Activated CD8-positive, alpha-beta memory T cell treated with anti-CD3 and anti-CD28 coated beads, Interleukin-2, amount 10 ng/mL, durations not matched to agents 7 days and 5 days (primary cell): ENCODE data around the gene DLGAP1. TPM values are rescaled to one million over a fixed set of nuclear protein-coding genes. Genes with fewer than 3 reads are reported as not detected.
"Not testable (repeated sequence)": the region's sequence is repeated elsewhere in the genome, so short reads cannot be mapped to it uniquely, and the experiment has no call there.

Experiments
- ATAC-seq: fragments of 150-1000 bp; cut with Tn5 transposase; one replicate; pipeline ENCODE4 v1.10.0; 2021; ENCODE audit warnings: moderate library complexity
- CTCF ChIA-PET: fragments of 350-600 bp; sonication (Branson Sonifier 250); formaldehyde crosslinking; loops from one replicate; lab custom pipeline; 2021; ENCODE audit warnings: antibody characterized with exemption; lab: Charles Lee
- DNase-seq: peaks from one replicate; pipeline ENCODE4 v3.0.0-alpha.2; 2020
- H3K27ac Mint-ChIP-seq: one replicate; pipeline ENCODE4 v1.8.0; 2021; ENCODE audit warnings: mild to moderate bottlenecking, mixed read lengths
- H3K27me3 Mint-ChIP-seq: one replicate; pipeline ENCODE4 v1.8.0; 2021; ENCODE audit warnings: mixed read lengths
- H3K36me3 Mint-ChIP-seq: one replicate; pipeline ENCODE4 v1.8.0; 2021; ENCODE audit warnings: mild to moderate bottlenecking, mixed read lengths
- H3K4me1 Mint-ChIP-seq: one replicate; pipeline ENCODE4 v1.8.0; 2021; ENCODE audit warnings: mixed read lengths
- H3K4me3 Mint-ChIP-seq: one replicate; pipeline ENCODE4 v1.8.0; 2021; ENCODE audit warnings: mild to moderate bottlenecking, moderate library complexity, mixed read lengths
- H3K9me3 Mint-ChIP-seq: one replicate; pipeline ENCODE4 v1.8.0; 2022; ENCODE audit warnings: low read depth, mixed read lengths
- total RNA-seq, 2 experiments: library from RNA; stranded (reverse); gene quantifications; one replicate each; pipeline ENCODE4 v1.2.3, GENCODE V29; 2021

The DLGAP1 gene
- total RNA-seq, 2 experiments from 2014 or later = not detected

DNA sequence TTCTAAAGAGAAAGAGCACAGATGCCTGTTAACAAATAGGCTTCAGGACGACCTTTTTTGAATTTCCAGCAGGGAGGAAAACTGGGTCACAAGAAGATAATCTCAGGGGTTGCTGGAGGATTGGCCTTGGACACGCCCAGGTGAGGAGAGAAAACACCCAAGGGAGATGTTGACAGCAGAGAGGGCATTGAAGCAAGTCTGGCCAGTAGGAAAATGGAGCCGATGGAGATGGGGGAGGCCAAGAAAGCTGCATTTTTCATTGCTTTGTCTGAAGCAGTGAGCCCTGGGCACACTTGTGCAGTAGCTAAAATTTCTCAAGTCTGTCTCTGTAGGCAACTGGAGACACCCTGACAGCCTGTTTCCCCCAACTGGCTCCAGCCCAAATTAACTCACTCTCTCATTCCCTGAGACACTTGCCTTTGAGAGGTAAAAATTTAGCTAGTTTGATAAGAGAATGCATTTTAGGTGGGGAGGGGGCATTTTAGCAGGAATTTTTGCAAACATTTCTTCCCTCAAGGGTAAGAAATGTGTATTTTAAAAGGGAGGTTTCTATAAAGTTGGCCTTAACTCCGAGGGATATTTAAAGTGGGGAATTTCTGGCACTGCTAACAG is 839.6 kb downstream of the DLGAP1 start:
- Mint-ChIP-seq H3K4me1 (no peaks in the 10 kb centered on the region), H3K27ac (no peak overlapping the region), H3K27me3 (no peaks in the 10 kb centered on the region), H3K36me3 (no peaks in the 10 kb centered on the region), H3K9me3 (no peaks in the 10 kb centered on the region), H3K4me3 (no peak overlapping the region)
- no peak for DNase-seq
- CTCF ChIA-PET = no interaction called here
- no peak for ATAC-seq

DNA sequence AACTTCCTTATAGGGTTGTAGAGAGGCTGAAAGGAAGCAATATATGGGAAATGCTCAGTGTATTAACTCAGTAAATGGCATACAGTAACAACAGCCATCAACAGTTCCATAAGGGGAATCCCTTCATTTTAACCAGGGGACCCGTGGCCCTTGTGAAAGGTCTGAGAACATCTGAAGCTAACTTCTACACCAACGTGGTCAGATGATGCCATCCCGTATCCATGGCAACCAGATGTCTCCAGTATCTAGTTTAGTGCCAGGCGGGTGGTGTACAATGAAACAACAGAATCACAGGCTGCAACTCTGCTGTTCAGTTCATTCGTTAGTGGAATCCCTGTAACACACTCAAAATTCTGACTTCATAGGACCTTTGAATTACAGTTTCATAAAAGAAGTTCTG is 842.8 kb downstream of the DLGAP1 start:
- H3K9me3 Mint-ChIP-seq = no peaks in the 10 kb centered on the region
- no peak overlapping the region for H3K4me3 Mint-ChIP-seq
- CTCF ChIA-PET = interaction anchor here (1.1 to 1.7 kb wide), 3 partner anchors 21 to 315 kb away, joined by 3 to 4 read pairs (median 4); no protein-coding TSS in a partner anchor
- H3K27ac Mint-ChIP-seq = no peak overlapping the region
- peaks cover 12% of the 10 kb centered on the region for H3K36me3 Mint-ChIP-seq
- no peak for DNase-seq
- H3K27me3 Mint-ChIP-seq = no peaks in the 10 kb centered on the region
- peaks cover 8% of the 10 kb centered on the region for H3K4me1 Mint-ChIP-seq
- no peak for ATAC-seq

DNA sequence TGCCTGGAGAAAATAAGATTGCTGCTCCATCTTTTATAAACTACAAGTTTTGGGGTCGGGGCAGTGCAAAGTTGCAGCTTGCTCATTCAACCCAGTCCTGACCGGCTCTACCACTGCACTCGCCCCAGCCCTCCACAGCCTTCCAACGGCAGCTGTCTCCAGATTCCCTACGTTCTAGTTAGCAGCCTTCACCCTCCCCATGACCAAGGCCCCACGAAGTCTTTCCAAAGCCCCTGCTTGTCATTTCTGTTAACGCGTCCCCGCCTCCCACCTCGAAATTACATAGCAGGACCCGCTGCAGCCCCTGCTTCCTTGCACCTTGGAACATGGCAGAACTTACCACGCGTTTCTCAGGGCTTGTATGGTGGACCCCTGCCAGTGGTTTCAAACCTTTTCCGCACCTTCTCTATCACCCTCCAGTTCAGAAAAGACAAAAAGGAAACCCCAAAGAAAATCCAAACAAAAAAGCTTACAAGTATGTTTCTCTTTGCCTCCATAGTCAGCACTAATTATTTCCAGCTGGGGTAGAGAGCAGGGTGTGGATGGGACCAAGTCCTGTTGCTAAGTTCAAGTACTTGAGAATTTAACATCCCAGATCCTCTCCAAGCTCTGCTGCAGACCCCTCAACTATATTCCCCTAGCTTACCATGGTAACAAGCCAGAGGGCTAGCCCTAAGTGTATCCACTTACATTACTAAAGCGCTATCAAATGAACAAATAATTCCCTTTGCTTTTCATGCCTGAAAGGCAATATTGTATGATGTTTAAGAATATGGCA is 843.6 kb downstream of the DLGAP1 start:
- Mint-ChIP-seq H3K4me3 (no peak overlapping the region), H3K9me3 (no peaks in the 10 kb centered on the region), H3K36me3 (peaks cover 12% of the 10 kb centered on the region), H3K27me3 (no peaks in the 10 kb centered on the region), H3K27ac (no peak overlapping the region), H3K4me1 (peaks cover 9% of the 10 kb centered on the region)
- ATAC-seq (no peak), DNase-seq (no peak)
- CTCF ChIA-PET = interaction anchor here (1.1 to 1.7 kb wide), 3 partner anchors 22 to 314 kb away, joined by 3 to 4 read pairs (median 4); no protein-coding TSS in a partner anchor

DNA sequence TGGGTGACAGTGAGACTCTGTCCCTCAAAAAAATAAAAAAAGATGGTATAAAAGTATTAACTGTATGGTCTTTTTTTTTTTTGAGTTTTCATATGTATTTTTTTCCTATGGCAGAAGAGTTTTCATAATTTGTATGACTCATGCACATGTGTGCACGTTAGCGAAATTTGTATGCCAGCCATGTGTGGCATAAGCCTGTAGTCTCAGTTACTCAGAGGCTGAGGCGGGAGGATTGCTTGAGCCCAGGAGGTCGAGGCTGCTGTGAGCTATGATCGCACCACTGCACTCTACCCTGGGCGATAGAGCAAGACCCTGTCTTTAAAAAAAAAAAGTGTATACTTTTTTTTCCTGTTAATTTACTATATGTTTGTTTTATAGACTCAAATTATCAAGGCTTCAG is 844.3 kb downstream of the DLGAP1 start:
- no peak for DNase-seq
- no peak overlapping the region for H3K27ac Mint-ChIP-seq
- CTCF ChIA-PET = interaction anchor here (1.1 to 3.0 kb wide), 3 partner anchors 22 to 339 kb away, joined by 3 to 10 read pairs (median 4); no protein-coding TSS in a partner anchor
- H3K4me1 Mint-ChIP-seq = peaks cover 9% of the 10 kb centered on the region
- H3K36me3 Mint-ChIP-seq = peaks cover 12% of the 10 kb centered on the region
- no peaks in the 10 kb centered on the region for H3K27me3 Mint-ChIP-seq
- no peak for ATAC-seq
- no peaks in the 10 kb centered on the region for H3K9me3 Mint-ChIP-seq
- H3K4me3 Mint-ChIP-seq = no peak overlapping the region

DNA sequence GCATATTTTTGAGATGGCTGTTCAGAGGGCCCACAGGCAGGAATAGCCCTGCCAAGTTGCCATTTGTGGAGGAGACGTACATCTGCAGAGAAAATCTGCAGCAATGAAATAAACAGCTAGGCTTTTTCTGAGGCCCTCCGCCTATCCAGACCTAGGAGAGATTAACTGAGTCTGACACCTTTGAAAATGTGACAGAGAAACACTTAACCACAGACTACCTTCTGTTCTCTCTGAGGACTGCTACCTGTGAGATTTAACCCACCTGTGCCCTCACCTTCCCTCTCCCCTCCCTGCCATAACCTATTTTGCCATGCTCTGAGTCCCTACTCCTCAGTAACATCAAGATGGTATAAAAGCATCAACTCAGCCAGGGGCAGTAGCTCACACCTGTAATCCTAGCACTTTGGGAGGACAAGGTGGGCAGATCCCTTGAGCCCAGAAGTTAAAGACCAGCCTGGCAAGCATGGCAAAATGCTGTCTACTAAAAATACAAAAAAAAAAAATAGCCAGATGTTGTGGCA is 844.9 kb downstream of the DLGAP1 start:
- no peak overlapping the region for H3K4me3 Mint-ChIP-seq
- H3K27me3 Mint-ChIP-seq = no peaks in the 10 kb centered on the region
- CTCF ChIA-PET = interaction anchor here (1.1 to 3.0 kb wide), 2 partner anchors 56 to 339 kb away, joined by 3 to 10 read pairs; no protein-coding TSS in a partner anchor

DNA sequence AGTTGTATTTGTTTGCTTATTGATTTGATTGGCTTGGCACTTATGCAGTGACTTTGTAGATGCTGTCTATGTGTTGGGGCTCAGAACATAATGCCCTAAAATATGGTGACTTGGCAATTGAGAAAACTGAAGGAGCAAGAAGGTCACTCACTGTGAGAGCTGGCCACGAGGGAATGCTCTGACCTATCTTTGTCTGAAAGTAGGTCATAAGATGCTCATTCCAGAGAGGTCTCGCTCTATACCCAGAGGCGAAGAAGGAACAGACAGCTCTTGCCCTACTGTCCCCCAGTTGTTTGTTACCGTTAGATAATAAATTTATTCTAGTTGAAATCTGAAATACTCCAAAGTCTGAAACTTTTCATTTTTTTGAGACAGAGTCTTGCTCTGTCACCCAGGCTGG is 846.6 kb downstream of the DLGAP1 start:
- Mint-ChIP-seq H3K4me1 (peaks cover 9% of the 10 kb centered on the region), H3K36me3 (peaks cover 12% of the 10 kb centered on the region), H3K4me3 (no peak overlapping the region), H3K27me3 (no peaks in the 10 kb centered on the region), H3K27ac (no peak overlapping the region), H3K9me3 (no peaks in the 10 kb centered on the region)
- ATAC-seq = no peak
- CTCF ChIA-PET = interaction anchor here (0.6 to 3.0 kb wide), 5 partner anchors 9 to 228 kb away, joined by 3 to 10 read pairs (median 5); no protein-coding TSS in a partner anchor
- no peak for DNase-seq

More for the DNA sequence above, 844.9 kb downstream of the DLGAP1 start:
- Mint-ChIP-seq H3K36me3 (peaks cover 12% of the 10 kb centered on the region), H3K4me1 (peaks cover 9% of the 10 kb centered on the region), H3K27ac (no peak overlapping the region), H3K9me3 (no peaks in the 10 kb centered on the region)
- no peak for DNase-seq
- no peak for ATAC-seq

DNA sequence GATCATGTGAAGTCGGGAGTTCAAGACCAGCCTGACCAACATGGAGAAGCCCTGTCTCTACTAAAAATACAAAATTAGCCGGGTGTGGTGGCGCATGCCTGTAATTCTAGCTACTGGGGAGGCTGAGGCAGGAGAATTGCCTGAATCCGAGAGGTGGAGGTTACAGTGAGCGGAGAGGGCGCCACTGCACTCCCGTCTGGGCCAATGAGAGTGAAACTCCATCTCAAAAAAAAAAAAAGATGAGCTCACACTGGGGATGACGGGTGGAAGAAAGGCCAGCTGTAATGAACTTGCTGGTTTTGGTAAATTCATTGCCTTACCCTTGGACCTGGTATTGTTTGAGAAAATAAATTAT is 847.0 kb downstream of the DLGAP1 start:
- not testable (repeated sequence) for H3K27me3 Mint-ChIP-seq, H3K4me1 Mint-ChIP-seq, H3K4me3 Mint-ChIP-seq, DNase-seq, H3K27ac Mint-ChIP-seq, H3K9me3 Mint-ChIP-seq, ATAC-seq
- H3K36me3 Mint-ChIP-seq = peaks cover 12% of the 10 kb centered on the region
- CTCF ChIA-PET = interaction anchor here (0.6 to 3.0 kb wide), 5 partner anchors 9 to 227 kb away, joined by 3 to 10 read pairs (median 5); no protein-coding TSS in a partner anchor

DNA sequence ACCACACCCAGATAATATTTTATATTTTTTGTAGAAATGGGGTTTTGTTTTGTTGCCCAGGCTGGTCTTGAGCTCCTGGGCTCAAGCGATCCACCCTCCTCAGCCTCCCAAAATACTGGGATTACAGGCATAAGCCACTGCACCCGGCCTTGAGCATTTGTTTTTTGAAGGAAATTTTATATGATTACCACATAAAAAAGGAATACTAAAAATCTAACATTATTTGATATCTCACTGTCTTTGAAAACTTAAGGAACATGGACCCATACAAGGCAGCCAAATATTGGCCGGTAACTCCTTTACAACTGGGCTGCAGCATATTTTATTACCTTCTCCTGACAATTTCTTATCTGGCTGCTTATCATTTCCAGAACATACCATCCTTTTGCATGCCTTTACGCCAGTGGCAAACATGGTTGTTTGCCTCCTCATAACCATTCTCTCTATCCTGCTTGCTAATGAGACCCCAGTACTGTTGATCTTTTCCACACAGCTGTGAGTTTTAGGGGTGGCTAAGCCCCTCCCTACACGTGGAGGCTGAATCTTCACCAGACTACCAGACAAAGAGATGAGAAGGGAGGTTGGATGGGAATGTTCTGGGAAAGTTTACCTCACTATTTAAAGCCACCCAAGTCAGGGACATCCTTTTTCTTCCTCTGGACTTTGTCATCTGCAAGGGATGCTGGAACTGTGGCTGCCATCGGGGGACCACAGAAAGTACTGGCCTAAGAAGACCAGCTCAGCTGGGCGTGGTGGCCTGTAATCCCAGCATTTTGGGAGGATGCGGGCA is 847.6 kb downstream of the DLGAP1 start:
- peaks cover 9% of the 10 kb centered on the region for H3K4me1 Mint-ChIP-seq
- H3K27me3 Mint-ChIP-seq = no peaks in the 10 kb centered on the region
- no peak overlapping the region for H3K4me3 Mint-ChIP-seq
- ATAC-seq (no peak), DNase-seq (no peak)
- H3K27ac Mint-ChIP-seq = peak overlapping the region; percentile 24
- peaks cover 12% of the 10 kb centered on the region for H3K36me3 Mint-ChIP-seq
- no peaks in the 10 kb centered on the region for H3K9me3 Mint-ChIP-seq
- CTCF ChIA-PET = interaction anchor here (0.9 to 2.7 kb wide), 3 partner anchors 10 to 153 kb away, joined by 3 to 7 read pairs (median 3); no protein-coding TSS in a partner anchor

DNA sequence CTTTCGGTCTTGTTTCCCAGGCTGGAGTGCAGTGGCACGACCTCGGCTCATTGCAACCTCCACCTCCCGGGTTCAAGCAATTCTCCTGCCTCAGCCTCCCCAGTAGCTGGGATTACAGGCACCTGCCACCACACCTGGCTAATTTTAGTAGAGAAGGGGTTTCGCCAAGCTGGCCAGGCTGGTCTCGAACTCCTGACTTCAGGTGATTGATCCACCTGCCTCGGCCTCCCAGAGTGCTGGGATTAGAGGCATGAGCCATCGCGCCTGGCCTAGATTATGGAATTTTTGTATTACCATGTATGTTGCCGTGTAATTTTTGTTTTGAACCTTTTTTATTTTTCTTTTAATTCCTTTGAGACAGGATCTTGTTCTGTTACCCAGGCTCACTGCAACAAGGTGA is 848.2 kb downstream of the DLGAP1 start:
- H3K36me3 Mint-ChIP-seq = peaks cover 12% of the 10 kb centered on the region
- not testable (repeated sequence) for H3K4me3 Mint-ChIP-seq, H3K27me3 Mint-ChIP-seq, DNase-seq, H3K9me3 Mint-ChIP-seq, ATAC-seq
- peak overlapping the region; percentile 20 for H3K27ac Mint-ChIP-seq
- CTCF ChIA-PET = interaction anchor here (0.9 to 2.7 kb wide), 4 partner anchors 11 to 153 kb away, joined by 3 to 33 read pairs (median 8); no protein-coding TSS in a partner anchor
- H3K4me1 Mint-ChIP-seq = peaks cover 13% of the 10 kb centered on the region

DNA sequence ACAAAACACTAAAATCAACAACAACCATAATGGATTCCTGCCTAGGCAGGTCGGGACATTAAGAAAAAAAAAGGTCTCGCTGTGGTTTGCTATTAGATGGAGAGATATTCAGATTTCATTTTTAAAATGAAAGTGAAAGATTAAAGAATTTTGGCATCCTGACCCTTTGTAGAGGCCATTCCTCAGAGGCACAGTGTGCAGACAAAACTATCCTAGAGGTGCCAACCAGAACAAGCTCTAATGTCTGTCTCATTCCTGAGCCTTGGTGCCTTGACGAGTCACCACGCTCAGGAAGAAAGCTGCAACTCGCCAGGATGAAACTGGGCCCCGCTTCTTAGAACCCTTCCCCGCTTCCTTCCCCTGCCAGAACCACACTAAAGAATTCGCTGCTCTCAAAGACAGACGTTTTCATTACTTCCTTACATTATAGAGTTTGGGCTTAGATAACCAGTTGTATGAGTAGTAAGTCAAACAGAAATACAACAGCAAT is 849.1 kb downstream of the DLGAP1 start:
- peak; percentile 43 for ATAC-seq

DNA sequence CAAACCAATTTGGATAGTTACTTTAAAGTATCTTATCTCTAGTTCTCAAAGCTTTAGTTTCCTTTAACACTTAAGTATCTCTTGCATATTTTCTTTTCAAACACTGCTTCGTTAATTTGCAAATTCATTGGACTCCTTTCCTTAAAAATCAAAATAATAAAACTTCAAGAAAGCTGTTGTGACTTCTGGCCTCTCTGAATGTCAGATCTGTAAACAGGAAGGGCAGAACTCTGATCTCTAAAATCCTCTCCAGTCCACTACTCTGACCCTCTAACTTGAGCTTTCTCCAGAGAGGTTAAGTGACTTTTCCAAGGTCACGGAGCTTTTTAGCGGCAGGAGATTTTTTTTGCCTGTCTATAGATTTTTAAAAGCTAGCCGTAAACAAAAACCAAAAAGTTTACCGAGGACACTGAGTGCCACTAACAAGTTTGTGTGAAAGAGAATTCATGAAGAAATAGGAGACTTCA is 849.6 kb downstream of the DLGAP1 start:
- no peak for DNase-seq
- Mint-ChIP-seq H3K9me3 (no peaks in the 10 kb centered on the region), H3K27me3 (no peaks in the 10 kb centered on the region), H3K4me1 (peaks cover 13% of the 10 kb centered on the region), H3K36me3 (peaks cover 13% of the 10 kb centered on the region), H3K27ac (no peak overlapping the region), H3K4me3 (no peak overlapping the region)
- ATAC-seq = no peak
- CTCF ChIA-PET = interaction anchor here (0.7 to 2.7 kb wide), 6 partner anchors 10 to 308 kb away, joined by 3 to 33 read pairs (median 8); no protein-coding TSS in a partner anchor

More for the DNA sequence above, 849.1 kb downstream of the DLGAP1 start:
- H3K27me3 Mint-ChIP-seq = no peaks in the 10 kb centered on the region
- H3K36me3 Mint-ChIP-seq = peaks cover 13% of the 10 kb centered on the region
- no peaks in the 10 kb centered on the region for H3K9me3 Mint-ChIP-seq
- H3K4me1 Mint-ChIP-seq = peaks cover 13% of the 10 kb centered on the region
- no peak overlapping the region for H3K27ac Mint-ChIP-seq
- H3K4me3 Mint-ChIP-seq = no peak overlapping the region
- DNase-seq = peak; percentile 55
- CTCF ChIA-PET = interaction anchor here (1.3 to 2.7 kb wide), 5 partner anchors 10 to 309 kb away, joined by 5 to 33 read pairs (median 8); no protein-coding TSS in a partner anchor
